ENCODE results near the gene OR2T2. TPM values are rescaled to one million over a fixed set of nuclear protein-coding genes. Genes with fewer than 3 reads are reported as not detected.
"Not testable (repeated sequence)": the region's sequence is repeated elsewhere in the genome, so short reads cannot be mapped to it uniquely, and the experiment has no call there.

Gene OR2T2
- total and polyA plus RNA-seq, 2 of the 8 experiments (the other 6 are each of a cell fraction or from before 2014, with no cell fraction given): not detected

- H3K18ac ChIP-seq (ENCODE audit: extremely low read depth, low read length); H4K91ac ChIP-seq (replicated peaks; ENCODE audit: insufficient read length, low read length); H2AK5ac ChIP-seq (ENCODE audit: low read depth, low read length); FAIRE-seq; H3K4ac ChIP-seq (replicated peaks; ENCODE audit: insufficient read length, low read depth, low read length); H4K20me1 ChIP-seq (replicated peaks in 1 of 2; ENCODE audit: control insufficient read depth in 1 of 2, insufficient read depth in 2 of 2, low read length in 2 of 2); H2BK20ac ChIP-seq (ENCODE audit: low read length); H3K56ac ChIP-seq (replicated peaks; ENCODE audit: insufficient read length, low read depth, low read length); H3K79me2 ChIP-seq (ENCODE audit: control insufficient read depth in 1 of 2, insufficient read depth in 2 of 2, low read length in 2 of 2); H3K4me2 ChIP-seq (ENCODE audit: insufficient read depth in 1 of 2, low read depth in 2 of 2, low read length in 2 of 2); H3K4me3 ChIP-seq (ENCODE audit: extremely low read depth in 1 of 4, insufficient read depth in 2 of 4, low read depth in 3 of 4, low read length in 4 of 4); H2BK12ac ChIP-seq (ENCODE audit: low read depth, low read length); H3K4me1 ChIP-seq (replicated peaks in 1 of 4; ENCODE audit: control insufficient read depth in 3 of 4, insufficient read depth in 4 of 4, low read length in 3 of 4); H3K23ac ChIP-seq (ENCODE audit: insufficient read length); DNase-seq (ENCODE audit: low read depth in 1 of 2, low spot score in 2 of 2); H3K14ac ChIP-seq (ENCODE audit: insufficient read length); H3K79me1 ChIP-seq (ENCODE audit: low read depth, low read length); H4K8ac ChIP-seq (ENCODE audit: extremely low read depth, insufficient read depth, low read length); H2BK120ac ChIP-seq (replicated peaks; ENCODE audit: low read depth, low read length); H3K9ac ChIP-seq (replicated peaks in 1 of 4; ENCODE audit: extremely low read depth in 1 of 4, low read depth in 3 of 4, low read length in 3 of 4); H2BK15ac ChIP-seq (ENCODE audit: low read length); H3K27ac ChIP-seq (ENCODE audit: low read depth, low read length); POLR2A ChIA-PET (ENCODE audit: partially characterized antibody); H2AFZ ChIP-seq (ENCODE audit: low read length); H2BK5ac ChIP-seq (ENCODE audit: low read depth, low read length); H4K5ac ChIP-seq (ENCODE audit: insufficient read length, low read depth, low read length); H3K23me2 ChIP-seq (ENCODE audit: low read depth, low read length); H3K27me3 ChIP-seq (replicated peaks in 1 of 4; ENCODE audit: control insufficient read depth in 3 of 4, extremely low read depth in 1 of 4, insufficient read depth in 3 of 4, low read length in 3 of 4); H3K36me3 ChIP-seq (ENCODE audit: control insufficient read depth in 2 of 4, insufficient read depth in 4 of 4, low read length in 3 of 4); CTCF ChIA-PET (ENCODE audit: partially characterized antibody): not testable (repeated sequence)
- H3K9me3 ChIP-seq (ENCODE audit: insufficient read depth in 2 of 2, low read depth in 1 of 2, low read length in 1 of 2): peaks cover 18 to 33% of the 10 kb centered on the region in 2 experiments; a peak in 3 of 4 replicates
- 63% methylated on average over 3 of the region's 3 CpGs; no CpG with 5 or more reads in 1 of the 2 experiments for WGBS, 2 experiments (ENCODE audit: extremely low coverage in 1 of 2, insufficient coverage in 1 of 2, insufficient read length in 1 of 2, insufficient replicate concordance in 2 of 2, low coverage in 1 of 2, low lambda C conversion rate in 2 of 2, missing lambda C conversion rate in 1 of 2)
These were observed 9.1 kb upstream of the OR2T2 start for GRCh38 chr1:248436303-248436702.

- H2BK20ac ChIP-seq (ENCODE audit: low read length); H2AFZ ChIP-seq (ENCODE audit: low read length); H3K79me2 ChIP-seq (ENCODE audit: control insufficient read depth in 1 of 2, insufficient read depth in 2 of 2, low read length in 2 of 2); H3K4me1 ChIP-seq (replicated peaks in 1 of 4; ENCODE audit: control insufficient read depth in 3 of 4, insufficient read depth in 4 of 4, low read length in 3 of 4); H4K5ac ChIP-seq (ENCODE audit: insufficient read length, low read depth, low read length); H3K4me2 ChIP-seq (ENCODE audit: insufficient read depth in 1 of 2, low read depth in 2 of 2, low read length in 2 of 2); H2BK15ac ChIP-seq (ENCODE audit: low read length); H3K79me1 ChIP-seq (ENCODE audit: low read depth, low read length); H4K8ac ChIP-seq (ENCODE audit: extremely low read depth, insufficient read depth, low read length); H3K27me3 ChIP-seq (replicated peaks in 1 of 4; ENCODE audit: control insufficient read depth in 3 of 4, extremely low read depth in 1 of 4, insufficient read depth in 3 of 4, low read length in 3 of 4); H3K14ac ChIP-seq (ENCODE audit: insufficient read length); H2BK120ac ChIP-seq (replicated peaks; ENCODE audit: low read depth, low read length); H2BK12ac ChIP-seq (ENCODE audit: low read depth, low read length); H4K20me1 ChIP-seq (replicated peaks in 1 of 2; ENCODE audit: control insufficient read depth in 1 of 2, insufficient read depth in 2 of 2, low read length in 2 of 2); H3K23ac ChIP-seq (ENCODE audit: insufficient read length); H4K91ac ChIP-seq (replicated peaks; ENCODE audit: insufficient read length, low read length); H3K9ac ChIP-seq (replicated peaks in 1 of 4; ENCODE audit: extremely low read depth in 1 of 4, low read depth in 3 of 4, low read length in 3 of 4); H2BK5ac ChIP-seq (ENCODE audit: low read depth, low read length); FAIRE-seq; H3K4me3 ChIP-seq (ENCODE audit: extremely low read depth in 1 of 4, insufficient read depth in 2 of 4, low read depth in 3 of 4, low read length in 4 of 4); DNase-seq (ENCODE audit: low read depth in 1 of 2, low spot score in 2 of 2); POLR2A ChIA-PET (ENCODE audit: partially characterized antibody); H3K36me3 ChIP-seq (ENCODE audit: control insufficient read depth in 2 of 4, insufficient read depth in 4 of 4, low read length in 3 of 4); H3K23me2 ChIP-seq (ENCODE audit: low read depth, low read length); H3K27ac ChIP-seq (ENCODE audit: low read depth, low read length); H3K4ac ChIP-seq (replicated peaks; ENCODE audit: insufficient read length, low read depth, low read length); H3K18ac ChIP-seq (ENCODE audit: extremely low read depth, low read length); CTCF ChIA-PET (ENCODE audit: partially characterized antibody); H3K56ac ChIP-seq (replicated peaks; ENCODE audit: insufficient read length, low read depth, low read length); H2AK5ac ChIP-seq (ENCODE audit: low read depth, low read length): not testable (repeated sequence)
- H3K9me3 ChIP-seq (ENCODE audit: insufficient read depth in 2 of 2, low read depth in 1 of 2, low read length in 1 of 2): peaks cover 13 to 24% of the 10 kb centered on the region in 2 experiments; a peak in 3 of 4 replicates
- 38% methylated on average over 1 of the region's 1 CpG; no CpG with 5 or more reads in 1 of the 2 experiments for WGBS, 2 experiments (ENCODE audit: extremely low coverage in 1 of 2, insufficient coverage in 1 of 2, insufficient read length in 1 of 2, insufficient replicate concordance in 2 of 2, low coverage in 1 of 2, low lambda C conversion rate in 2 of 2, missing lambda C conversion rate in 1 of 2)
These were observed 6.8 kb upstream of the OR2T2 start for GRCh38 chr1:248438668-248439067.

Measured in H1 (cell line).